ENCODE measurements around the gene MEIKIN.
"Not testable (repeated sequence)": the region's sequence is repeated elsewhere in the genome, so short reads cannot be mapped to it uniquely, and the experiment has no call there.

Gene MEIKIN

DNA sequence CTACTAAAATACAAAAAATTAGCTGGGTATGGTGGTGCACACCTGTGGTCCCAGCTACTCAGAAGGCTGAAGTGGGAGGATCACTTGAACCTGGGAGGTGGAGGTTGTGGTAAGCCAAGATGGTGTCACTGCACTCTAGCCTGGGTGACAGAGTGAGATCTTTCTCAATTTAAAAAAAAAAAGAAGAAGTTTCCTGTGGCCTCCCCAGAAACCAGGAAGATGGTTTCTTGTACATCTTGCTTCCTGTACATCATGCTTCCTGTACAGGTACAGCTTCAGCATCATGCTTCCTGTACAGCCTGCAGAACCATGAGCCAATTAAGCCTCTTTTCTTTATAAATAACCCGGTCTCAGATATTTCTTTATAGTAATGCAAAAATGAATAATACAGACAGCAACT lies 43.2 kb downstream of the MEIKIN start:
- DNase-seq: not testable (repeated sequence)

DNA sequence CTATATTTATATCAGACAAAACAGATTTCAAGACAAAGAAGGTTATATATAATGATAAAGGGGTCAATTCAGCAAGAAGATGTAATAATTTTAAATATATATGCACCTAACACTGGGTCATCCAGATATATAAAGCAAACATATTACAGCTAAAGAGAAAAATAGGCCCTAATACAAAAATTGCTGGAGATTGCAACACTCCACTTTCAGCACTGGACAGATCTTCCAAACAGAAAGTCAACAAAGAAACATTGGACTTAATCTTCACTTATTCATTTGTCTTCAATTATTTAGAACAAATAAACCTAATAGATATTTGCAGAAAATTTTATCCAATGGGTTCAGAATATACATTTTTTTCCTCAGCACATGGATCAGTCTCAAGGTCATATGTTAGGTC lies 45.8 kb downstream of the MEIKIN start:
- no peak for DNase-seq

DNA sequence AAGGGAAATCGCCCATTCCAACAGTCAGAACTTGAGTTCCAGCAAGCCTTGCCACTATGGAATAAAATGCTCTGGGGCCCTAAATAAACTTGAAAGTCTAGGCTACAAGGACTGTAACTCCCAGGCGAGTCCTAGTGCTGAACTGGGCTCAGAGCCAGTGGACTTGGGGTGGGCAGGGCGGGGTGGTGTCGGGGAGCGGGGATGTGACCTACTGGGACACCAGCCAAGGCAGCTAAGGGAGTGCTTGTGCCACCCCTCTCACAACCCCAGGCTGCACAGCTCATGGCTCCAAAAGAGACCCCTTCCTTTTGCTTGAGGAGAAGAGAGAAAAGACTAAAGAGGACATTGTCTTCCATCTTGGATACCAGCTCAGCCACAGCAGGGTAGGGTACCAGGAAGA lies 61.5 kb downstream of the MEIKIN start:
- no peak for DNase-seq

DNA sequence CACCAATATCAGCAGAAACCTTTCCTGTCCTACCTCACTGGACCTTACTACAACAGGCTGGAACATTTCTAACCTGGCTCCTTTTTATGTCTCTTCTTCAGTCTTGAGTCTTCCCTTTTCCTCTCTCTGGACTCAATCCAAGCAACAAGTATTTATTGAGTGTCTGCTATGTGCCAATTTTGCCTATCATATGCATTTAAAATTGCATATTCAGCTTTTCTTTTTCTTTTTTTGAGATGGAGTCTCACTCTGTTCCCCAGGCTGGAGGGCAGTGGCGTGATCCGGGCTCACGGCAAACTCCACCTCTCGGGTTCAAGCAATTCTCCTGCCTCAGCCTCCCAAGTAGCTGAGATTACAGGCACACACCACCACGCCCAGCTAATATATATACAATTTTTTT lies 65.8 kb downstream of the MEIKIN start:
- no peak for DNase-seq

DNA sequence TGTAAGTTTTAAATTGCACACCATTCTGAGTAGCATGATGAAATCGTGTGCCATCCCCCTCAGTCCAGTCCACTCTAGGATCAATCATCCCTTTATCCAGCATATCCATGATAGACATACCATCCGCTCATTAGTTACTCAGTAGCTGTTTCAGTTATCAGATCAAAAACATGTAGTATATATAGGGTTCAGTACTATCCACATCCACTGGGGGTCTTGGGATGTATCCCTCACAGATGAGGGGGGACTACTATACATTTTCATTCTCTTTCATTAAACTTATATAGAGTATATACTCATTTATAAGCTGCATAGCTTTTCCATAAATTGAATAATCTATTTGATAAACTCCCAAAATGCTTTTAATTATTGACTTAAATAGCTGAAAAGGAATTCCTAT lies 67.6 kb downstream of the MEIKIN start:
- DNase-seq: no peak

DNA sequence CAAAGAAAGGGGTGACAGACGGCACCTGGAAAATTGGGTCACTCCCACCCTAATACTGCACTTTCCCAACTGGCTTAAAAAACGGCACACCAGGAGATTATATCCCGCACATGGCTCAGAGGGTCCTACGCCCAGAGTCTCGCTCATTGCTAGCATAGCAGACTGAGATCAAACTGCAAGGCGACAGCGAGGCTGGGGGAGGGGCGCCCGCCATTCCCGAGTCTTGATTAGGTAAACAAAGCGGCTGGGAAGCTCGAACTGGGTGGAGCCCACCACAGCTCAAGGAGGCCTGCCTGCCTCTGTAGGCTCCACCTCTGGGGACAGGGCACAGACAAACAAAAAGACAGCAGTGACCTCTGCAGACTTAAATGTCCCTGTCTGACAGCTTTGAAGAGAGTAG lies 74.2 kb downstream of the MEIKIN start:
- not testable (repeated sequence) for DNase-seq

DNA sequence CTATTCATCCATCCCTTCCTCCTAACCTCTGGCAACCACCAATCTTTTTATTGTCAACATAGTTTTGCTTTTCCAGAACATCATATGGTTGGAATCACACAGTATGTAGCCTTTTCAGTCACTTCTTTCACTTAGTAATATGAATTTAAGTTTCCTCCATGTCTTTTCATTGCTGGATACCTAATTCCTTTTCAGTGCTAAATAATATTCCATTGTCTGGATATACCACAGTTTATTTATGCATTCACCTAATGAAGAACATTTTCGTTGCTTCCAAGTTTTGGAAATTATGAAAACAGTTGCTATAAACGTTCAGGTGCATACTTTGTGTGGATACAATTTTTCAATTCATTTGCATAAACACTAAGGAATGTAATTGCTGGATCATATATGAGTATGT lies 77.9 kb downstream of the MEIKIN start:
- no peak for DNase-seq

DNA sequence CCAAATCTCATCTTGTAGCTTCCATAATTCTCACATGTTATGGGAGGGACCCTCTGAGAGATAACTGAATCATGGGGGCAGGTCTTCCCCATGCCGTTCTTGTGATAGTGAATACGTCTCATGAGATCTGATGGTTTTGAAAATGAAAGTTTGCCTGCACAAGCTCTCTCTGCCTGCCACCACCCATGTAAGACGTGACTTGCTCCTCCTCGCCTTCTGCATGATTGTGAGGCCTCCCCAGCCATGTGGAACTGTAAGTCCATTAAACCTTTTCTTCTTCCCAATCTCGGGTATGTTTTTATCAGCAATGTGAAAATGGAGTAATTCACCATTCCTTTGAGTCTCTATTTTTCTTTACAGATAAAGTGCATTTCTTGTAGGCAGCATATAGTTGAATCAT lies 81.8 kb downstream of the MEIKIN start:
- DNase-seq: no peak

DNA sequence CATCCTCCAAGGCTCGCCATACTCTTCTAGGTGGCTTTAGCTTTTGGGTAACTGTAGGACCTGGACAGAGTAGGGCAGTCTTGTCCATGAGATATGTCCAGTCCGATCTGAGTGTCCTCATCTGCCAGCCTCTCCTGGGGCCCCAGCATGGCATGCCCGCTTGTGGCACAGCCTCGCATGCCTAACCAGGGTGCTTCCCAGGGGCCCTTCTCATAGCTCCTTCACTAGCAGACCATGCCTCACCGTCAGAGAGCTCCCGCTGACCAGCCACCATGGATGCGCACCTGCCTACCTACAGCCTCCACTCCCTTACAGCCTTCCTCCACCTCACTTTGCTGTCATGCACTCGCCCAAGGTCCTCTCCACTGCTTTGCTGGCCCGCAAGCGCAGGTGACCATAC lies 88.1 kb downstream of the MEIKIN start:
- no peak for DNase-seq

DNA sequence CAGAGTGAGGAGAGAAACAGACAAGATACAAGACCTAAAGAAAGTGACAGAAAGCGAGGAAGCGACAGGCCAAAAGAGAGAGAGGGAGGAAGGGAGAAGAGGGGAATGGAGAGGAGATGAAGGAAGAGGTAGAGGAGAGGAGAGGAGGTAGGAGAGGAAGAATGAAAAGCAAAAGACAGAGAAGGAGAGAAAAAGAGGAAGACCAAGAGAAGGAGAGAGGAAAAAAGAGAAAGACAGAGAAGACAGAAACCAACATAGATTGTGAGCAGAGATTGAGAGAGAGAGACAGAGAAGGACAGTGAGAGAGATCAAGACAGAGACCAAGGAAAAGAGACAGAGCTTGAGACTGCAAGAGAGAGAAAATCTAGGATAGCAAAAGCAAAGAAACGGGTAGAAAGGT lies 90.0 kb downstream of the MEIKIN start:
- DNase-seq: no peak

DNA sequence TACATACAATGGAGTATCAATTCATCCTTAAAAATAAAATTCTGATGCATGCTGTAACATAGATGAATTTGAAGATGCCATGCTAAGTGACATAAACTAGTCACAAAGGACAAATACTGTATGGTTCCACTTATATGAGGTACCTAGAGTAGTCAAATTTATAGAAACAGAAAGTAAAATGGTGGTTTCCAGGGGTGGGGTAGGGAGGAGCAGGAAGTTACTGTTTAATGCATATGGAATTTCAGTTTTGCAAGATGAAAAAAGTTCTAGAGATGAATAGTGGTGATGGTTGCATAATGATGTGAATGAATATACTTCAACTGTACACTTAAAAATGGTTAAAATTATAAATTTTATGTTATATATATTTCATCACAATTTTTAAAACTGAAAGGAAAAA lies 91.3 kb downstream of the MEIKIN start:
- no peak for DNase-seq

DNA sequence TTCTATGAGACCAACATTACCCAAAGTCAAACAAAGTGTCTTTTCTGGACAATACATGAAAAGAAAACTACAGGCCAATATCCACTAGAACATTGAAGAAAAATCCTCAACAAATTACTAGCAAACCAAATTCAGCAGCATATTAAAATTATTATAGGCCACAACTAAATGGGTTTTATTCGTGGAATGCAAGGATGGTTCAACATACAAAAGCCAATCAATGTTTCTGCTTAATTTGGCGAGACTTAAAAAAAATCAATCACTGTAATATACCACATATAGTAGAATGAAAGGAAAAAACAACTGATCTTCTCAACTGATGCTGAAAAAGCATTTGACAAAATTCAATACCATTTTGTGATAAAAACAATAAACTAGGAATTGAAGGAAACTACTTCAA lies 96.8 kb downstream of the MEIKIN start:
- no peak for DNase-seq

DNA sequence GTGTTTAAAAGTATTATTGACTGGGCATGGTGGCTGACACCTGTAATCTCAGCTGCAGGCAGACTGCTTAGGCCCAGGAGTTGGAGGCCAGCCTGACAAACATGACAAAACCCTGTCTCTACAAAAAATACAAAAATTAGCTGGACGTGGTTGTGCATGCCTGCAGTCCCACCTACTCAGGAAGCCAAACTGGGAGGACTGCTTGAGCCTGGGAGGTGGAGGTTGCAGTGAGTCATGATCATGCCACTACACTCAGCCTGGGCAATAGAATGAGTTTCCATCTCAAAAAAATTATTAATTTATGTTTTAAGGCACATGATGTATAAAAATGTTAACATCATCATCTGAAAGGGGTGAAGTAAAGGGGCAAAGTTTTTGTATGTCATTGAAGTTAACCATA lies 98.9 kb downstream of the MEIKIN start:
- DNase-seq: no peak

DNA sequence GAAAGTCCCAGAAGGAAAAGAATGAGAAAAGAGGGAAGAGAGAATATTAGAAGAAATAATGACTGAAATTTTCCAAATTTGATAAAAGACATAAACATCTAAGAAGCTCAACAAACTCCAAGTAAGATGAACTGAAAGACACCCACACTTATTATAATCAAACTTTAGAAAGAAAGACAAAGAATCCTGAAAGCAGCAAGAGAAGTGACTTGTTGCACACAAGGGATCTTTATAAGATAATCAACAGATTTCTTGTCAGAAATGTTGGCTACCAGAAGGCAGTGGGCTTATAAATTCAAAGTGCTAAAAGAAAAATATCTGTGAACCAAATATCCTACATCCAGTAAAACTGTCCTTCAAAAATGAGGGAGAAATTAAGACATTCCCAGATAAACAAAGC lies 99.6 kb downstream of the MEIKIN start:
- DNase-seq: no peak

DNA sequence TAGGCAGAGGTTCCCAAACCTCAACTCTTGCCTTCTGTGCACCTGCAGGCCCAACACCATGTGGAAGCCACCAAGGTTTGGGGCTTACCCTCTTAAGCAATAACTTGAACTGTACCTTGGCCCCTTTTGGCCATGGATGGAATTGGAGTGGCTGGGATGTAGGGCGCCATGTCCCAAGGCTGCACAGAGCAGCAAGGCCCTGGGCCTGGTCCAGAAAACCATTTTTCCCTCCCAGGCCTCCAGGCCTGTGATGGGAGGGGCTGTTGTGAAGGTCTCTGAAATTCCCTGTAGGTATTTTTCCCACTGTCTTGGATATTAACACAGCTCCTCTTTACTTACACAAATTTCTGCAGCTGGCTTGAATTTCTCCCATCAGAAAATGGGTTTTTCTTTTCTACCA lies 102.5 kb downstream of the MEIKIN start:
- not testable (repeated sequence) for DNase-seq

DNA sequence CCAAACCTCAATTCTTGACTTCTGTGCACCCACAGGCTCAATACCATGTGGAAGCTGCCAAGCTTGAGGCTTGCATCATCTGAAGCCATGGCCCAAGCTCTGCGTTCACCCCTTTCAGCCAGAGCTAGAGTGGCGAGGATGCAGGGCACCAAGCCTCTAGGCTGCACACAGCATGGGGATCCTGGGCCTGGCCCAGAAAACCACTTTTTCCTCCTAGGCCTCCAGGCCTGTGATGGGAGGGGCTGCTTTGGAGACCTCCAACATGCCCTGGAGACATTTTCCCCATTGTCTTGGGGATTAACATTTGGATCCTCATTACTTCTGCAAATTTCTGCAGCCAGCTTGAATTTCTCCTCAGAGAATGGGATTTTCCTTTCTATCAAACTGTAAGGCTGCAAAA lies 112.8 kb downstream of the MEIKIN start:
- DNase-seq: not testable (repeated sequence)

DNA sequence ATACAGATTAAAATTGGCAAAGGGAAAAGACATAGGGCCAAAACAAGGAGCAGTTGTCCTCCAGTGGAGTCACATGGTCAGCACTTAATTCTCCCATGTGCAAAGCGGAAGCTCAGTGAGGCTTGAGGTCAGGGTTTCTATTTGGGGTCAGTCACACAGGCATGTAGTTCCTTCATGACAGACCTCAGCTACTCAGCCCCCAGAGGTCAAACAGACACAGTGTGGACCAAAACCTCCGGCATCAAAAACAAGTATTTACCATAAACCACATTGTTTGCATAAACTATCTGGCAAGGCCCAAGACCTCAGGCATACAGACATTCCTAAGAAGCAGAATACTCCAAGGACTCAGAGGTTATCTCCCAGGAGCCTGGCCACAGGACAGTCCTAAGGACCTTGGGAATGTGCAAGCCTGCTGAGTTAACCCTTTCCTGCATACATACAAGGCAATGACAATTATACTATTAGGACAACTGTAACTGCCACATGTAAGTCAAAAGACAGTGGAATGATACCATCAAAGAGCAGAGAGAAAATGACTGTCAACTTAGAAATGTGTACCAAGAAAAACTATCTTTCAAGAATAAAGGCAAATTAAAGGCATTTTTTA lies 120.0 kb downstream of the MEIKIN start:
- no peak for DNase-seq

DNA sequence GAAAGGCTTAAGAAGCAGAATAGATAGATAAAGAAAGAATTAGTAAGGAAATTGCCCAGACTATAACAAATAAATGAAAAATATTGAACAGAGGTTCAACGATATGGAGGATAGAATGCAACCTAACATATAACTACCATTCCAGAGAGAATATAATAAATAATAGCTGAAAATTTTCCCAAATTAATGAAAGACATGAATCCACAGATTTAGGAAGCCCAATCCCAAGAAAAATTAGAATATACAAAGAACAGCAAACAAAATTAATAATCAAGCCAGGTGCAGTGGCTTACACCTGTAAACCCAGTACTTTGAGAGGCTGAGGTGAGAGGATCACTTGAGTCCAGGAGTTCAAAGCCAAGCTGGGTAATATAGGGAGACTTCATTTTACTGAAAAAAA lies 120.8 kb downstream of the MEIKIN start:
- DNase-seq: no peak

DNA sequence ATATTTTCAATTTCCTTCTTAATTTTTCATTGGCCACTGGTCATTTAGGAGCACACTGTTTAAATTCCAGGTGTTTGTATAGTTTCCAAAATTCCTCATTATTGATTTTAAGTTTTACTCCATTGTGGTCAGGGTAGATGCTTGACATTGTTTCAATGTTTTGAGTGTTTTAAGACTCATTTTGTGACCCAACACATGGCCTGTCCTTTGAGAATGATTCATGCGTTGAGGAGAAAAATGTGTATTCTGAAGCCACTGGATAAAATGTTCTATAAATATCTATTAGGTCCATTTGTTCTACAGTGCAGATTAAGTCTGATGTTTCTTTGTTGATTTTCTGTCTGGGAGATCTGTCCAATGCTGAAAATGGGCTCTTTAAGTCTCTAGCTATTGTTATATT lies 124.2 kb downstream of the MEIKIN start:
- no peak for DNase-seq

DNA sequence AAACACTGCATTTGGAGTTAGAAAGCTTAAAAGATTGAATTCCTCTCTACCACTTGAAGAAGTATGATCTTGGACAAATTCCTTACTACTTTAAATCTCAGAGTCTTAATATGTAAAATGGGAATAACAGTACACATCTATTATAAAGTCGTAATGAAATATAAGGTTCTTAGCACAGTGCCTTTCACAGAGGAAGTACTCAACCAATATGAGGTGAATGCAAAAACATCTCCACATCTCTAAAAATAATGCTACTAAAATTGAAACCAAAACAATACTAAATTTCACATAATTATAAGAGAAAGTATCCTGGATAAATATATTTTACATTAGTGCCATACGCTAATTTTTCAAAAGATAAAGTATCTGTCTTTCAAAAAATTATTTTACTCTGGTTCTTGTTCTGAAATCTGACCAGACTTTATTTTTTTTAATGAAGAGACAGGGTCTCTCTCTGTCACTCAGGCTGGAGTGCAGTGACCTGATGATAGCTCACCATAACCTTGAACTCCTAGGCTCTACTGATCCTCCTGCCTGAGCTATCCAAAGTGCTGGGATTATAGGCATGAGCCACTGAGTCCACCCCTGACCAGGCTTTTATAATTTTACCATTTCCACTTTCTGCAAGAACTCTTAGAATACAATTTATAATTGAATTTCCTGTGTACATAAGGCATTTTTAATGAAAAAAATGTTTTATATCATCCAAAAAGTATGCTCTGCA lies 127.3 kb downstream of the MEIKIN start:
- DNase-seq: no peak

DNA sequence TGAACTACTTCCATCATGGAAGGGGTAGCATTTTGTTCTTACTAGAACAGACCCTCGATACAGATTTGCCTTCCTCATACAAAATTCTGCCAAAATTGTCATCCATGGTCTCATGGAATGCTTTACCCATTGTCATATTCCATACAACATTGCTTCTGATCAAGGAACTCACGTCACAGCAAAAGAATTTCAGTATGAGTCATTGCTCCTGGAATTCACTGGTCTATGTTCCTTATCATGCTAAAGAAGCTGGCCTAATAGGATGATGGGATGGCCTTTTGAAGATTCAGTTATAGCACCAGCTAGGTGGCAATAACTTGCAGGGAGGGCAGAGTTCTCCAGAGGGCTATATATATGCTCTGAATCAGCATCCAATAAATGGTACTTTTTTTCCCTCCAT lies 130.5 kb downstream of the MEIKIN start:
- no peak for DNase-seq

DNA sequence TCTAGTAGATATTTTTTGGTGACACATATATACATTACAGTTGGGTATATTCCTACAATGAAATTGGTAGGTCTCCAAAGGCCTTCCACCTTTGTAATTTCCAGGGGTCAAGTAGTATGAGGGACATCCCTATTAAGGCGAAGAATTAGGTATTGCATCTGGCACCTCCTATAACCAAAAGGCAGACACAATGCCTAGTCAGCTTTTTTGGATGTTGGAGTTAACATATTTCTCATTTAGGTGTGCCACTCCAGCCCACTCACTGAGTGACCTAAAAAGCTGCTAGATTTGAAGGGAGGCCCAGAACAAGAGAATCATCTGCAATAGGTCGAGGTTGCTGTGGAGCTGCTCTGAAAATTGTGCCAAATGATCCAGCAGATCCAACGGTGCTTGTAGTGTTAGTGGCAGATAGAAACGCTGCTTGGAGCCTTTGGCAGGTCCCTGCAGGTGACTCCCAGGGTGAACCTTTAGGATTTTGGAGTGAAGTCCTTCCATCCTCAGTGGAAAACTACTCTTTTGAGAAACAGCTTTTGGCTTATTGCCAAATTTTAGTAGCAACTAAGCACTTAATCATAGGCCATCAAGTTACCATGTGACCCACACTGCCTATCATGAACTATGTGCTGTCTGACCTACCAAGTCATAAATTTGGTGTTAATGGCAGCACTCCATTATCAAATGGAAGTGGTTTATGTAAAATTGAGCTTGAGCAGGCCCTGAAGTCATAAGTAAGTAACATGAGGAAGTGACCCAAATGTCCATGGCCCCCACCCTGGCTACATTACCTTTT lies 132.9 kb downstream of the MEIKIN start:
- DNase-seq: no peak

DNA sequence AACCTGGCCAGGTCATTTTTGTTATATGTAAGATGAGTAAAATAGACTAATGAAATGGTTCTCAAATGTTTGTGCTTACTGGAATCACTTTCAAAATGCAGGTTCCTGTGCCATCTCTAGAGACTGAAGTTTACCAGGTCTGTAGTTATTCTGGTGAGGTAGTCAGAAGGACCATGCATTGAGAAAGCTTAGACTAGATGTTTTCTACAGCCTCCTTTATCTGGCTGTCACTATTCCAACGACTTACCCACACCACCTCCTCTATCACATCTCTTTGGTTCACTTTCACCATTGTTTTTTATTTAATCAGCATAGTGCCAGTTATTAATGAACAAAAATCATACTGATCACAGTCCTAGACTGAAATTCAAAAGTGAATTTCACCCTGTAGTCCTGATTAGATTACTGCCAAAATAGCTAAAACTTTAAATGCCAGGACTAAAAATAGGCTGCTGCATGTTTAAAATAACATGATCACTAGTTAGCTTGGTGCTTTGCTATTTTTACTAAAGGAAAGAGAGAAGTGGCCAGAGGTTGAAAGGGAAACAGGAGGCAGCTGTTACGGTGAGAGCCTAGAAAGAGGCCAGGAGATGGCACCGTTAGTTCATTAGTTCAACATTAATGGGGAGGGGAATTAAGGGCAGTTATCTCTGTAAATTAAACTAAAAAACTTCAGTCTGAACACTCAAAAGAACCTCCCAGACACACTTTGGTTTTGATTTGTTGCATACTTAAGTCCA lies 134.8 kb downstream of the MEIKIN start:
- no peak for DNase-seq

Measured in NCI-H446 treated with DMSO at 0.1 percent for 48 hours (cell line).